Measurements from ENCODE around the gene IPO9.

Gene IPO9

GRCh38 chr1:201828820-201829774, at the start of gene IPO9:
TSS of gene IPO9 (plus strand) at chr1:201829157. CDS start at chr1:201829210, 53 bp downstream.
- DNase-seq (peak; percentile 98), ATAC-seq (peak; percentile 95)

DNA sequence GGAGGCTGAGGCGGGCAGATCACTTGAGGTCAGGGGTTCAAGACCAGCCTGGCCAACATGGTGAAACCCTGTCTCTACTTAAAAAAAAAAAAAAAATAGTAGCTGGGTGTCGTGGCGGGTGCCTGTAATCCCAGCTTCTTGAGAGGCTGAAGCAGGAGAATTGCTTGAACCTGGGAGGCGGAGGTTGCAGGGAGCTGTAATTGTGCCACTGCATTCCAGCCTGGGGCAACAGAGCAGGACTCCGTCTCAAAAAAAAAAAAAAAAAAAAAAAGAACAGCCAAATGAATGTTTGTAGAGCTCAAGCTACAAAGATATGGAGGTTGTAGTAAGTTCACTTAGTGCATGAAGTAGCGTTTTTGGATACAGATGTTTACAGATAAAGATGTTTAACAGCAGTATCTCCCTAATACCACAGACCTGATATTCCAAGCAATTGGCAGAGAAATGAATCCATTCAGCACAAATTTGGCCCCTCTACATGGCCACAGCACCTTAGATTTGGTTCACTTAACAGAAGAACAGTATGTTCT, 49.5 kb upstream of the IPO9 start:
- ATAC-seq, result no peak
- DNase-seq, result no peak

- no peak for ATAC-seq
- DNase-seq, result no peak
Observed at GRCh38 chr1:201780952-201781351, 48.0 kb upstream of the IPO9 start.

DNA sequence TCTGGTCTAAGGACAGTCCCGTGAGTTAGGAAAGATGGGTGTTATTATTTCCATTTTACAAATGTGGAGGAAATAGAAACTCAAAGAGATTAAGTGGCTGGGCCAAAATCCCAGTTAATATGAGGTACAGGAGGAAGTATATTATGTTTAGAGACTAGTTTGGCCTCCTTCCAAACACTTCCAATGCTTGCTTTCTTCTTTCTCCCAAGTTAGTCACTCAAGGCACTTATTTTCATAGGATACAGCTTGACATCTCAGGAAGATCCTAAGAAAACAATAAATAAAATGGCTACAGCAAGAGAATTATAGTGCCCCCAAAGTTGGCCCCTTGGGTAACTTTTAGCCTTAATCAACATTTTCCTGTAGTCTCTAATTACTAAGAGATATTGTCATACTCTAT, 47.5 kb upstream of the IPO9 start:
- DNase-seq (no peak), ATAC-seq (no peak)

GRCh38 chr1:201782353-201782752, 46.6 kb upstream of the IPO9 start:
- ATAC-seq (no peak), DNase-seq (no peak)

DNA sequence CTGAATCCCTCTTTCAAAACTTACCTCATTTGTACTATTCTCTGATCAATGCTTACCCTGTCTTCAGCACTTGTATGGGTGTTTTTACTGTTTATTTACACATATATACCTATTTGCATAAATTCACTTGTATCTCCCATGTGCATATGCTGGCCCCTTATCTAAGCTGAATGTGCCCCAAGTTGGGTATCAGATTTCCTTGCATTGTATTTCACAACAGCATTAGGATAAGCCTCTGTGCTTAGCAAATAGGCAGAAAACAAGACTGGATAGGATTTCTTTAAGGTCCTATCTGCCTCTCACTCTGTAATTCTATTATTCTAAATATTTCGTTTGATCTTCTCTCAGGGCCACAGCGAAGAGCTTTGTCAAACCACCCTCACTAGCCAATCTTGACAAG, 45.9 kb upstream of the IPO9 start:
- ATAC-seq, result no peak

GRCh38 chr1:201783572-201783971, 45.4 kb upstream of the IPO9 start:
- DNase-seq (no peak), ATAC-seq (no peak)

More for the DNA sequence above, 45.9 kb upstream of the IPO9 start:
- DNase-seq, result no peak

- ATAC-seq (no peak), DNase-seq (no peak)
Observed at GRCh38 chr1:201785291-201785690, 43.7 kb upstream of the IPO9 start.

- ATAC-seq (no peak), DNase-seq (no peak)
Observed at GRCh38 chr1:201786824-201787223, 42.1 kb upstream of the IPO9 start.

DNA sequence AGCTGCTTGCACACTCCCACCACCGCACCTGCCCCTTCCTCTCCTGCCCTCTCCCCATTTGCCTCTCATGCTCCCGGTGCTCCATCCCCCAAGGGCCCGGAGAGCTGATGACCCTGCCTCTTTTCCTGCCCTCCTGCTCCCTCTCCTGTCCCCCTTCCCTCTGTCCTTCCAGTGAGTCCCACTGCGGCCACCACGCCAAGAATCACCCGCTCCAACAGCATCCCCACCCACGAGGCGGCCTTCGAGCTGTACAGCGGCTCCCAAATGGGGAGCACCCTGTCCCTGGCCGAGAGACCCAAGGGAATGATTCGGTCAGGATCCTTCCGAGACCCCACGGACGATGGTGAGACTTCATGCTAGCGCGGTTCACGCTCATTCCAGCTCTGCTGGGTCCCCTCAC, 40.7 kb upstream of the IPO9 start:
- no peak for ATAC-seq
- no peak for DNase-seq

DNA sequence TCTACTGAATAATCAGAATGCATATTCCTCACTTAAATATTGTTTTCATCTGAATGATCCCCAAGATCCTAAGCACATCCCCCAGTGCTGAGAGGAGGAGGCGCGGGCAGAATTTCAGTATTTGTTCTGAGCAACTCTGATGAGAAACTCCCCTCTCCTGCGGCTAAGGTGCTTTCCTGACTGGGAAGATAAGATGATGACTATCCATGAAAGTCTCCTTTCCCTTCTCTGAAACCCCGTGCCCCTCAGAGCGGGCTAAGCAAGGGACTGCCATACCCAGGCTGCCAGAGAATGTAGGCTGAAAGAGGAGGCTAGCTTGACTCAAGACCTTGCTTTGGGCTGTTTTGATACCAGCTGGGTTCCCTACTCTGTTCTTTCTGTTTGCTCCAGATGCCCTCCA, 39.7 kb upstream of the IPO9 start:
- ATAC-seq (no peak), DNase-seq (no peak)

DNA sequence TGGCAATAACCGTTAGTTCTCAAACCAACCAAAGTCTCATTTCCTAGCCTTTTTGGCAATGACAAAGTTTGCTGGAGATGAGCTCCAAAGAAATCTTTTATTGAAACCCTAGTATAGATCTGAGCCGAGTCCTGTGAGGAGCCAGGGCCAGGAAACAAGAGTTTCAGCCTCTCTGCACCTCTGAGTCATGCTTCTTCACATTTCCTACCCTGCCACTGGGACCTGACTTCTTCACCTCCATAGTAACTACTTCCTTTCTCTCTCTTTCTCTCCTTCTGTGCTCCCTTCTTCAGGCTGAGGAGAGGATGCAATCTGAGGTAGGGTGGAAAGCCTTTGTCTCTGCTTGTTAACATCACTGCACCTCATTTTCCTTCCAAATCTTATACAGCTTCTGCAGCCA, 38.7 kb upstream of the IPO9 start:
- DNase-seq (no peak), ATAC-seq (no peak)

DNA sequence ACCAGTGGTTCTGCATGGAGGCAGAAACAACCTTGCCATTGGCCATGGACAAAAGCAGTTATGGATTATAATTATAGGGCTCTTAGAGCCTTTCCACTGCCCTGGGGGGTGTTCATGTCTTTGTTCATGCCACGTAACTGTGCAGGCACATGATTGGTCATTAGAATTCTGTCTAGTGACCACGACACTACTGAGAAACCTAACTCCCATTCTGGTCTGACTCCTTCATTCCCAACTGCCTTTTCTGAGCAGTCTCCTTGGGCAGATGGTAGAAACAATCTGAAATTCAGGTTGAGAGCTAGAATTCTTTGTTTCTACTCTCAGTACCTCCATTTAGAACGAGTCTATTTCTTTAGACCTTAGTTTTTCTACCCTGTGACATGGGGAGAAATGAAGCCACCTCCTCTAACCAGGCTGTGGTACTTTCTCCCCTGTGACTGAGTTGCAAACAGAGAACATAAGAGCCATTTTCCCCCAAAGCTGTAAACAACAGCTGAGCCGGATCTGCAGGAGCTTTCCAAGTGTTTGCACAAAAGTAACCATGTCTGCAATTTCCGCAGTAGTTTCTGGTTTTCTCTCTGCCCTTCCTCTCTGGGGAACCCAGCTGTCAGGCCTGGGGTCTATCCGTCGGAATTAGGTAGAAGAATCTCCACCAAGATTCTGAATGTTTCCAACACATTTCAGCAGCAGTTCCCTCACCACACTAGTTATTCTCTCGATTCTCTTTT, 37.7 kb upstream of the IPO9 start:
- ATAC-seq, result no peak

GRCh38 chr1:201791779-201792173, 37.2 kb upstream of the IPO9 start:
- no peak for ATAC-seq
- DNase-seq, result peak; percentile 7

More for the DNA sequence above, 37.7 kb upstream of the IPO9 start:
- DNase-seq, result no peak

- peak; percentile 69 for ATAC-seq
- DNase-seq, result peak; percentile 60
Observed at GRCh38 chr1:201792534-201793305, 36.2 kb upstream of the IPO9 start.

GRCh38 chr1:201793306-201793925, 35.5 kb upstream of the IPO9 start:
- ATAC-seq, result no peak
- no peak for DNase-seq

DNA sequence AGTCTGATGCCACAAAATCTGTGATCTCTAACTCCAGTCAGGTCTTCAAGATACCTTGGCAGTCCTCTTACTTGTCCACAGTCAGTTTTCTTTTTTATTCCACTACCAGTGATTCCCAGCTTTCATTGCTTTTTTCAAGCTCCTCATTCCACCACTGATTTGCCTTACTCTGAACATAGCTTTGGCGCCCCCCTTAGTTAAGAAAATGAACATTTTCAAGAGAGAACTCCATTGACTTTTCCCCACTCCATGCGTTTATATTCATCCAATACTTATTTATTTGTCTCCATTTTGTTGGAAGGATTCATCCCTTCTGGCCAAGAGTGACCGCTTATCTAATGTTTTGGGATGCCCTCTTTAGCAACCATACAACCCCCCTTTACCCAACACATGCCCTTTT, 33.9 kb upstream of the IPO9 start:
- ATAC-seq (no peak), DNase-seq (no peak)

- no peak for DNase-seq
- no peak for ATAC-seq
Observed at GRCh38 chr1:201800246-201800645, 28.7 kb upstream of the IPO9 start.

- DNase-seq (no peak), ATAC-seq (no peak)
Observed at GRCh38 chr1:201806801-201807200, 22.2 kb upstream of the IPO9 start.

DNA sequence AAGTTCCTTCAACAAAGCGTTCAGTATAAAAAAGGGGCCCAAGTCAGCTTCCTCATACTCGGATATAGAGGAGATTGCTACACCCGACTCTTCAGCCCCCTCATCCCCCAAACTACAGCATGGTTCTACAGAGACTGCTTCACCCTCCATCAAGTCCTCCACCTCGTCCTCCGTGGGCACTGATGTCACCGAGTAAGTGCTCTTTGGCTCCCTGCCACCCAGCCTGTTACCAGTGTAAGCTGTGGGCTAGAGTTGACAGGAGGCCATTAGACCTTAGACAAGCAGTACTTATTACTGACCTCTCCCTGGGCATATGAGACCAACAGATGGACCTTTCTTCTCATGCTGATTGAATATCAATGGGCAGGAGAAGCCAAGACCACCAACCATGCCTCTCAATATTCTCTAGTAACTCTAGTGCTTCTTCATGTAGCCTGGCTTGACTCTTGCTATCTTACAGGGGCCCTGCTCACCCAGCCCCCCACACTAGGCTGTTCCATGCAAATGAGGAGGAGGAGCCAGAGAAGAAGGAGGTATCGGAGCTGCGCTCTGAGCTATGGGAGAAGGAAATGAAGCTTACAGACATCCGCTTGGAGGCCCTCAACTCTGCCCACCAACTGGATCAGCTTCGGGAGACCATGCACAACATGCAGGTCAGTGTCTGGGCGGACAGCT, 20.9 kb upstream of the IPO9 start:
- DNase-seq, result no peak
- ATAC-seq, result no peak

- ATAC-seq (no peak), DNase-seq (no peak)
Observed at GRCh38 chr1:201808633-201808990, 20.3 kb upstream of the IPO9 start.
